Caco-2 (cell line): ENCODE results near the gene PTGES3. TPM values are rescaled to one million over a fixed set of nuclear protein-coding genes. Genes with fewer than 3 reads are reported as not detected.

Source experiments
- BruUV-seq: library from RNA; stranded (reverse); fragments of 400-500 nt; replicated peaks from 2 replicates; lab custom pipeline; 2021; lab: Mats Ljungman, UMichigan
- CTCF ChIA-PET: fragments of 300-600 bp; sonication (Branson Sonifier 250); formaldehyde crosslinking; loops from one replicate; lab custom pipeline; 2022; ENCODE audit warnings: antibody characterized with exemption; lab: Charles Lee
- POLR2A ChIA-PET: fragments of 300-600 bp; sonication (Branson Sonifier 250); formaldehyde crosslinking; loops from one replicate; lab custom pipeline; 2022; ENCODE audit warnings: antibody characterized with exemption; lab: Charles Lee
- DNase-seq, 2 experiments: peaks; one replicate each; pipeline versions ENCODE4 v3.0.0 to v3.0.0-alpha.2; 2020 to 2022
- H3K27me3 ChIP-seq: replicated peaks from 2 replicates; pipeline ENCODE4 v1.6.0; 2011; ENCODE audit warnings: low read length; ENCODE audit not compliant: control insufficient read depth, insufficient read depth
- H3K36me3 ChIP-seq: 2 replicates; pipeline ENCODE4 v1.5.1; 2011; ENCODE audit warnings: low read length; ENCODE audit not compliant: control insufficient read depth, insufficient read depth
- H3K4me1 ChIP-seq: fragments of 250-450 bp; sonication (Bioruptor Pico); 2 replicates; pipeline ENCODE4 v1.5.1; 2020; ENCODE audit warnings: mild to moderate bottlenecking
- H3K4me3 ChIP-seq: 2 replicates; pipeline ENCODE4 v1.5.1; 2011; ENCODE audit warnings: low read depth, mild to moderate bottlenecking, control low read depth, low read length
- H3K9me3 ChIP-seq: fragments of 250-450 bp; sonication (Bioruptor Pico); 2 replicates; pipeline ENCODE4 v1.5.1; 2020; ENCODE audit warnings: mild to moderate bottlenecking, moderate library complexity
- H3K27ac Mint-ChIP-seq: one replicate; pipeline ENCODE4 v1.8.0; 2022; ENCODE audit warnings: mixed read lengths; ENCODE audit not compliant: unreplicated experiment
- H3K27me3 Mint-ChIP-seq: one replicate; pipeline ENCODE4 v1.8.0; 2022; ENCODE audit warnings: mixed read lengths; ENCODE audit not compliant: insufficient read depth, unreplicated experiment
- H3K36me3 Mint-ChIP-seq: one replicate; pipeline ENCODE4 v1.8.0; 2022; ENCODE audit warnings: mild to moderate bottlenecking, mixed read lengths; ENCODE audit not compliant: insufficient read depth, unreplicated experiment
- H3K4me1 Mint-ChIP-seq: one replicate; pipeline ENCODE4 v1.8.0; 2022; ENCODE audit warnings: low read depth, mixed read lengths; ENCODE audit not compliant: unreplicated experiment
- H3K4me3 Mint-ChIP-seq: one replicate; pipeline ENCODE4 v1.8.0; 2022; ENCODE audit warnings: mild to moderate bottlenecking, moderate library complexity, mixed read lengths; ENCODE audit not compliant: unreplicated experiment
- H3K9me3 Mint-ChIP-seq: one replicate; pipeline ENCODE4 v1.8.0; 2022; ENCODE audit warnings: mixed read lengths; ENCODE audit not compliant: unreplicated experiment
- CTCF ChIP-seq, 2 experiments: fragments of 200-600 bp in 1 of 2; IDR thresholded peaks; 1 replicate in 1 of 2; 2 replicates in 1 of 2; pipeline versions ENCODE4 v1.5.1 to v1.8.0; 2011 to 2022; ENCODE audit warnings: antibody characterized with exemption in 1 of 2, control low read depth in 1 of 2, inconsistent platforms in 1 of 2, low read depth in 1 of 2, low read length in 1 of 2, mild to moderate bottlenecking in 1 of 2, moderate library complexity in 1 of 2; ENCODE audit not compliant: insufficient read depth in 1 of 2, severe bottlenecking in 1 of 2, unreplicated experiment in 1 of 2
- intact Hi-C: fragments of 100-400 bp; cut with micrococcal nuclease; formaldehyde crosslinking; loops from one replicate; pipeline ENCODE4 v1.10.0; 2022; ENCODE audit not compliant: unreplicated experiment
- total RNA-seq: library from RNA; stranded (reverse); gene quantifications from 2 replicates; pipeline ENCODE4 v1.2.3, GENCODE V29; 2022

Gene PTGES3
- total RNA-seq, 1 experiment from 2014 or later = 242 TPM

- ChIA-PET CTCF (no interaction called here), POLR2A (no interaction called here)
- Histone ChIP-seq H3K9me3 (no peaks in the 10 kb centered on the region), H3K27me3 (no peaks in the 10 kb centered on the region), H3K36me3 (no peaks in the 10 kb centered on the region), H3K4me3 (no peak overlapping the region), H3K4me1 (no peaks in the 10 kb centered on the region)
- no peak overlapping the region for H3K4me3 Mint-ChIP-seq
- no peak overlapping the region for H3K27ac Mint-ChIP-seq
- no peaks in the 10 kb centered on the region for H3K9me3 Mint-ChIP-seq
- intact Hi-C loops = no loop called here
- DNase-seq = no peak
- H3K4me1 Mint-ChIP-seq = no peaks in the 10 kb centered on the region
- H3K27me3 Mint-ChIP-seq = no peaks in the 10 kb centered on the region
- TF ChIP-seq CTCF (IDR thresholded peaks at IDR 0.05; ENCODE audit: insufficient read depth in 1 of 2, low read depth in 1 of 2, low read length in 1 of 2, severe bottlenecking in 1 of 2, unreplicated experiment in 1 of 2) = no peak
- no TSS peak for BruUV-seq
- H3K36me3 Mint-ChIP-seq = no peaks in the 10 kb centered on the region
These were observed 11.1 kb upstream of the PTGES3 start for GRCh38 chr12:56699020-56699661.

GRCh38 chr12:56695327-56696101, 7.4 kb upstream of the PTGES3 start:
- Histone ChIP-seq H3K27me3 (no peaks in the 10 kb centered on the region), H3K4me3 (no peak overlapping the region), H3K9me3 (no peaks in the 10 kb centered on the region), H3K4me1 (no peaks in the 10 kb centered on the region), H3K36me3 (no peaks in the 10 kb centered on the region)
- POLR2A ChIA-PET = interaction anchor here (0.6 kb wide), 1 partner anchor 9 kb away, joined by 3 read pairs; no protein-coding TSS in a partner anchor
- intact Hi-C loops = no loop called here
- no peak overlapping the region for H3K27ac Mint-ChIP-seq
- no peak for DNase-seq
- no peak overlapping the region for H3K4me3 Mint-ChIP-seq
- TF ChIP-seq CTCF (IDR thresholded peaks at IDR 0.05; ENCODE audit: insufficient read depth in 1 of 2, low read depth in 1 of 2, low read length in 1 of 2, severe bottlenecking in 1 of 2, unreplicated experiment in 1 of 2) = no peak
- no peaks in the 10 kb centered on the region for H3K27me3 Mint-ChIP-seq
- no peaks in the 10 kb centered on the region for H3K36me3 Mint-ChIP-seq
- CTCF ChIA-PET = no interaction called here
- H3K9me3 Mint-ChIP-seq = no peaks in the 10 kb centered on the region
- no peaks in the 10 kb centered on the region for H3K4me1 Mint-ChIP-seq
- BruUV-seq = no TSS peak

- Mint-ChIP-seq H3K9me3 (no peaks in the 10 kb centered on the region), H3K4me3 (no peak overlapping the region), H3K4me1 (no peaks in the 10 kb centered on the region), H3K27ac (no peak overlapping the region), H3K27me3 (no peaks in the 10 kb centered on the region), H3K36me3 (peaks cover 3% of the 10 kb centered on the region)
- no peaks in the 10 kb centered on the region for H3K9me3 ChIP-seq
- H3K27me3 ChIP-seq = no peaks in the 10 kb centered on the region
- no peak for DNase-seq
- no TSS peak for BruUV-seq
- CTCF ChIA-PET = no interaction called here
- no peaks in the 10 kb centered on the region for H3K36me3 ChIP-seq
- H3K4me1 ChIP-seq = no peaks in the 10 kb centered on the region
- intact Hi-C loops = no loop called here
- POLR2A ChIA-PET = no interaction called here
- no peak overlapping the region for H3K4me3 ChIP-seq
- TF ChIP-seq CTCF (IDR thresholded peaks at IDR 0.05; ENCODE audit: insufficient read depth in 1 of 2, low read depth in 1 of 2, low read length in 1 of 2, severe bottlenecking in 1 of 2, unreplicated experiment in 1 of 2) = no peak
These were observed 6.1 kb upstream of the PTGES3 start for GRCh38 chr12:56694161-56694560.
